HL-60 (cell line): ENCODE results near the gene CDKN2B-AS1.

Source experiments
- GABPA ChIP-seq: IDR thresholded peaks from 2 replicates; pipeline ENCODE4 v1.6.1; 2012; ENCODE audit warnings: low read depth
- SPI1 ChIP-seq: IDR thresholded peaks from 2 replicates; pipeline ENCODE4 v1.6.1; 2012; ENCODE audit warnings: low read depth, mild to moderate bottlenecking, borderline replicate concordance
- TF ChIP-seq, protein P1 (sequence below): IDR thresholded peaks from one replicate; pipeline ENCODE4 v1.5.1; 2011; ENCODE audit warnings: low read length, control low read depth, inconsistent platforms; ENCODE audit not compliant: insufficient read depth

DNA sequence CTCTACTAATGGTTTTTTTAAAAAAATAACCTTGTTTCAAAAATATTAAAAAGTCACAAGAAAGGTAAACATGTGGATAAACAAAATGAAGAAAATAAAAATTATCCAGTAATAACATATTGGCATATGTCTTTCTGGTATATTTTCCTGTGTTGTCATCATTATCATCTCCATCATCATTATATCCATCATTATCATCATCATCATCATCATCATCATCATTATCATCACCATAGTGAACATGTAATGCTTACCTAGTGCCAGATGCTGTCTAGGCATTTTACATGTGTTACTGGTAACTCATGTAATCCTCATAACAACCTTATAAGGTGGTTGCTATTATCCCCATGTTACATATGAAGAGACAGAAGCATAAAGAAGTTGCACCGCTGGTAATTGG, 126.0 kb downstream of the CDKN2B-AS1 start:
- TF ChIP-seq, protein P1, sequence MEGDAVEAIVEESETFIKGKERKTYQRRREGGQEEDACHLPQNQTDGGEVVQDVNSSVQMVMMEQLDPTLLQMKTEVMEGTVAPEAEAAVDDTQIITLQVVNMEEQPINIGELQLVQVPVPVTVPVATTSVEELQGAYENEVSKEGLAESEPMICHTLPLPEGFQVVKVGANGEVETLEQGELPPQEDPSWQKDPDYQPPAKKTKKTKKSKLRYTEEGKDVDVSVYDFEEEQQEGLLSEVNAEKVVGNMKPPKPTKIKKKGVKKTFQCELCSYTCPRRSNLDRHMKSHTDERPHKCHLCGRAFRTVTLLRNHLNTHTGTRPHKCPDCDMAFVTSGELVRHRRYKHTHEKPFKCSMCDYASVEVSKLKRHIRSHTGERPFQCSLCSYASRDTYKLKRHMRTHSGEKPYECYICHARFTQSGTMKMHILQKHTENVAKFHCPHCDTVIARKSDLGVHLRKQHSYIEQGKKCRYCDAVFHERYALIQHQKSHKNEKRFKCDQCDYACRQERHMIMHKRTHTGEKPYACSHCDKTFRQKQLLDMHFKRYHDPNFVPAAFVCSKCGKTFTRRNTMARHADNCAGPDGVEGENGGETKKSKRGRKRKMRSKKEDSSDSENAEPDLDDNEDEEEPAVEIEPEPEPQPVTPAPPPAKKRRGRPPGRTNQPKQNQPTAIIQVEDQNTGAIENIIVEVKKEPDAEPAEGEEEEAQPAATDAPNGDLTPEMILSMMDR, result no peak
- no peak for TF ChIP-seq GABPA
- TF ChIP-seq SPI1, result no peak
